HG03378 (cell line): Measurements from ENCODE around the gene ACAP2.
A peak's percentile ranks its signal among the peaks of the same experiment; 100 is the strongest.
"Not testable (repeated sequence)": the region's sequence is repeated elsewhere in the genome, so short reads cannot be mapped to it uniquely, and the experiment has no call there.

ENCODE experiments used
- ATAC-seq: cut with Tn5 transposase; IDR thresholded peaks from one replicate; pipeline ENCODE4 v1.9.1; 2021; ENCODE audit warnings: mild to moderate bottlenecking, moderate library complexity; ENCODE audit not compliant: unreplicated experiment

The ACAP2 gene

DNA sequence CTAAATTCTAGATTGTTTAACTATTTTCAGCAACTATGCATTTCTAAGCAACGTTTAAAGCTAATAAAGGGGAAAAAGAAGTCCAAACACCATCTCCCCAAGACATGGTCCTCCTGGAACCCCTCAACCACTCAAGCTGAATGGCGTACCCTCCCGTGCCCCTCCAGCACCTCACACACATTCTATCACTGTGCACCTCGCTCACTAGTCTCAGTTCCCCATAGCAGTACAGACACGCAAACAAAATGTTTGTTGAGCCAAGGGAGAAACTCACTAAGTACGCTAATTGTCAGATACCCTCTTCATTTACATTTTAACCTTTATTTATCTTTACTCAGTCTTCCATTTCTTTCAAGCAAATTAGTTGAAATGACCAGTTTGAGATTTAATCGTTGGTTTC, 48.8 kb downstream of the ACAP2 start:
- ATAC-seq, result peak; percentile 62

DNA sequence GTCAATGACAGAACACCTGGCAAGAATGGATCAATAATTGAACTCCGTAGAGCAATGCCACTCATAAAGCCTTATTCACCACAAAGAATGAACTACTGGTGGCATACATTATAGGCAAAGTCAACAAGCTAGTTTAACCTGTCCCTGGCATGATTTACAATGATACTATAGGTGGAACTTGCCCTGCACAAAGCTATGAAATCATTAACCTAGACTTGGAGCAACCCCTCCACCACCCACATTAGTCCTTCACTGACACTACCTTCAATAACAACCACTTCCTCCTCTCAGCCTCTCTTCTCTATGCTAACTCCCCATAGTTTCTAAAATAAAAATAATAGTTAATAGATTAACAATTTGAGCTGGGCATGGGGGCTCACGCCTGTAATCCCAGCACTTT, 54.4 kb downstream of the ACAP2 start:
- ATAC-seq, result no peak

DNA sequence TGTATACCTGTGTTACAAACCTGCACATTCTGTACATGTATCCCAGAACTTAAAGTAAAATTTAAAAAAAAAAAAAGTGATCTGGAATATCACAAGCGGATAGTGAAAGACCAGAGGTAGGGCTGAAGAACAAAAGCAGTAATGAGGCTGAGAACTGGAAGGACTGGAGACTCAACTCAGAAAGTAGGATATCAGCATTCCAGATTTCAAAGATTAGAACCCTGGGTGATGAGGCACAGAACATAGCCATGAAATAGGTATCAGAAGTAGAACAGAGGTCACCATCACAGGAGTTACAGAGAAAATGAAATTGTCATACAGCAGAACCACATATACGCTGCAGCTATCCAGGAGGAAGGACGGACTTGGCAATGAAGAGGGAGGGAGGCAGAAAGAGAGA, 56.1 kb downstream of the ACAP2 start:
- no peak for ATAC-seq

GRCh38 chr3:195385526-195385925, 57.3 kb downstream of the ACAP2 start:
- ATAC-seq, result no peak

DNA sequence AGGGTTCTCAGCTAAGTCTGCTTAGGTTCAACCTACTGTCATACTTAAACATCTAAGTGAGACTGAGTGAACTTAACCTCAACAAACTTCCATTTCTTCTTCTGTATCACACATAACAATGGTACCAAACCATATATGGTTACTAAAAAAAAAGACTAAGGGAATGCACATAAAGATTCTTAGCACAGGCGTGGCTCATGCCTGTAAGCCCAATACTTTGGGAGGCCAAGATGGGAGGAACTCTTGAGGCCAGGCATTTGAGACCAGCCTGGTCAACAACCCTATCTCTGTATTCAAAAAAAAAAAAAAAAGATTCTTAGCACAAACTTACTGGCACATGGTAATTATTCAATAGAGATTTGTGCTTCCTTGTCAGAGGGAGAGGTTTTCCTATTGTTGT, 57.9 kb downstream of the ACAP2 start:
- ATAC-seq, result no peak

GRCh38 chr3:195372220-195372619, 70.6 kb downstream of the ACAP2 start:
- no peak for ATAC-seq

DNA sequence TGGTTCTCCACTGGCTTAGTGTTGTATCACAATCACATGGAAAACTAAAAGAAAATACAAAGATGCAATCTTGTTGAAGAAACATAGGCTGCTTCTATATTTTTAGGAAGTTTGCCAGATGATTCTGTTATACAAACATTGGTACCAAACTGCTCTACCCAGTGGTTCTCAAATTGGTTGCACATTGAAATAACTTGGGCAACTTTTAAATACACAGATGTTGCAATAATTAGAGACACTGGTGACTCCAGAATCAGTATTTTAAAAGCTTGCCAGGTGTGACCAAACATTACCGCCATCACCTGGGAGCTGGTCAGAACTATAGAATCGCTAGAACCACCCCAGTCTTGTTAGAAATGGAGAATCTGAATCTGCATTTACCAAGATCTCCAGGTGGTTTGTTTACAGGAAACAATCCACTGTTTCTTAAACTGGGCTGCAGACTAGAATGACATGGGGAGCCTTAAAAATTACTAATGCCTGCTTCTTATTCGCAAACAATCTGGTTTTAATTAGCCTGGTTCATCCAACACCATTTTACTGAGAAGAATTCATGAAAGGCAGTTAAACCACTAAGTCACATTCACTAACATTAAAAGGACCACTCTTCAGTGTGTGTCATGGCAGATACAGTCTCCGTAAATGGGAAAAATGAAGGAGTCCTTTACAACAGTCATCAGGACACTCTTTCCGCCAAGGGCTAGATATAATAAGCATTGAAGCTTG, 76.5 kb downstream of the ACAP2 start:
- ATAC-seq, result no peak

DNA sequence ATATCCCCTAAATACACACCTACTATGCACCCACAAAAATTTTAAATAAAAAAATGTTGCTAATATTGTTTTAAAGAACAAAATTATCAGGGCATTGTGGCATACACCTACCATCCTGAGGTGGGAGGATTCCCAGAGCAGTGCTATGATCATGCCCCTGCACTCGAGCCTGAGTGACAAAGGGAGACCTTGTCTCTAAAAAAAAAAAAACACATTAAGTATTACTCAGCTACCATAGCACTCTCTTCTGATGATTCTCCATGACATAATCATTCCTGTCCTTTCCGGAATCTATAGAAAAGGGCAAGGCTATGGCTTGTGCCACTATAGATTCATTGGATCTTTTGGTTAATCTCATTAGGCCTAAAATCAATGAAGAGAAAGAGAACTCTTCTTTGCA, 77.4 kb downstream of the ACAP2 start:
- no peak for ATAC-seq

- ATAC-seq, result not testable (repeated sequence)
Measured at GRCh38 chr3:195357797-195358196, 85.0 kb downstream of the ACAP2 start.

GRCh38 chr3:195356151-195357086, 86.4 kb downstream of the ACAP2 start:
- ATAC-seq, result no peak

- ATAC-seq, result not testable (repeated sequence)
Measured at GRCh38 chr3:195354009-195354408, 88.8 kb downstream of the ACAP2 start.

DNA sequence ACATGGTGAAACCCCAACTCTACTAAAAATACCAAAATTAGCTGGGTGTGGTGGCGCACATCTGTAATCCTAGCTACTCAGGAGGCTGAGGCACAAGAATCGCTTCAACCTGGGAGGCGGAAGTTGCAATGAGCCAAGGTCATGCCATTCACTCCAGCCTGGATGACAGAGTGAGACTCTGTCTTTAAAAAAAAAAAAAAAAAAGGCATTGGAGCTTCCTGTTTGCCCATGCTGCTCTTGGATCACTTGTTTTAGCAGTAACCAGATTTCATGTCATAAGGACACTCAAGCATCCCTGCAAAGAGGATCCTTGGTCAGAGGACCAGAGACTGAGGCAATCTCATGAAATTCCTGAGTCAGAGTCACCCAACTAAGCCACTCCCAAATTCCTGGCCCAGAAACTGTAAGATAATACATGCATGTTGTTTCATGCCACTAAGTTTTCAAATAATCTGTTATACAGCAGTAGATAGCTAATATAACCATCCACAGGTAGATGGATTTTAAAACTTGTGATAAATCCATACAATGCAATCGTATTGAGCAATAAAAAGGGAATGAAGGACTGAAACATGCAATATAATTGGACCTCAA, 89.8 kb downstream of the ACAP2 start:
- no peak for ATAC-seq

DNA sequence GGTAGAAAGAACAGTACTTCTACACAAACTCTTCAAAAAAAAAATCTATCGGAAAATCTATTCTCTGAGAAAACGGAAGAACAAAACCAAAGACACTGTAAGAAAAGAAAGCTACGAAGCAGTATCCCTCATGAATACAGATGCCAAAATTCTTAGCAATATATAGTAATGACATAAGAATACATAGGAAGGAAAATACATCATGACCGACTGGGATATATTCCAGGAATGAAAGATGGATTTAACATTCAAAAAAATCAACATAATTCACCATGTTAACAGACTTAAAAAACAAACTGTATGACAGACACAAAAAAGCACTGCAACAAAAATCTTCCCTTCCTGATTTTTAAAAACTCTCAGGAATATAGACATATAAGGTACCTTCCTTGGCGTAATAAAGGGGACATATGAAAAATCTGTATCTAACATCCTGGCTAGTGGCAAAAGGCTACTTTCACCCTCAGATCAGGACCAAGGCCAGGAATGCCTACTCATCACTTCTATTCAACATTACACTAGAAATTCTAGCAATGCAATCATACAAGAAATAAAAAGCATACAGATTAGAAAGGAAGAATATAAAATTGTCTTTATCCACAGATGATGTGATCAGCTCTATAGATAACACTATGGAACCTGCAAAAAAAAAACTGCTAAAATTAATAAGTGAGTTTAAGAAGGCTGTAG, 94.2 kb downstream of the ACAP2 start:
- no peak for ATAC-seq

GRCh38 chr3:195337747-195338146, 105.1 kb downstream of the ACAP2 start:
- ATAC-seq, result no peak

- ATAC-seq, result no peak
Measured at GRCh38 chr3:195334967-195335366, 107.9 kb downstream of the ACAP2 start.

DNA sequence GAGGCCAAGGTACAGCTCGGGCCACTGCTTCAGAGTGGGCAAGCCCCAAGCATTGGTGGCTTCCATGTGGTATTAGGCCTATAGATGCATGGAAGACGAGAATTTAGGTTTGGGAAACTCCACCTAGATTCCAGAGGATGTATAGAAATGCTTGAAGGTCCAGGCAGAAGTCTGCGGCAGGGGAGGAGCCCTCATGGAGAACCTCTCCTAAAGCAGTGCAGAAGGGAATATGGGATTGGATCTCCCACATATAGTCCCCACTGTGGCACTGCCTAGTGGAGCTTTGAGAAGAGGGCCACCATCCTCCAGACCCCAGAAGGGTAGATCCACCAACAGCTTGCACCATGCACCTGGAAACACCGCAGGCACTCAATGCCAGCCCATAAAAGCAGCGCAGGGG, 123.8 kb downstream of the ACAP2 start:
- ATAC-seq, result no peak

DNA sequence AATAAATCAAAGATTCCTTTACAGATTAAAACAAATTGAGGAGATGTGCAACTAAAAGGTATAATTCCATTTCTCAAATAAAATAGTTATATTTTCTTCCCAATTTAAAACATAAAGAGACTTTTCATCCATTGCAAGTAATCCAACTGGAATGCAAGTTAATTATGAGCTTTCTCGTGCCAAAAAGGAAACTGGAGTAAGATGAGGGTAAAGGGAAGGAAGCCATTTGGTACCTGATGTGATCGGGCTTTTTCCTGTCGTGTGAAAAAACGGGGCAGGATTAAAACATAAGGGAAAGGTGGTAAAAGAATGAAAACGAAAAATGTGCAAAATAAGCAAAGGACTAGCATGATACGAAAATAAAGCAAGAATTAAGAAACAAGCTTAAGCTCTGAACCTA, 130.1 kb downstream of the ACAP2 start:
- no peak for ATAC-seq

GRCh38 chr3:195307711-195308110, 135.1 kb downstream of the ACAP2 start:
- no peak for ATAC-seq

DNA sequence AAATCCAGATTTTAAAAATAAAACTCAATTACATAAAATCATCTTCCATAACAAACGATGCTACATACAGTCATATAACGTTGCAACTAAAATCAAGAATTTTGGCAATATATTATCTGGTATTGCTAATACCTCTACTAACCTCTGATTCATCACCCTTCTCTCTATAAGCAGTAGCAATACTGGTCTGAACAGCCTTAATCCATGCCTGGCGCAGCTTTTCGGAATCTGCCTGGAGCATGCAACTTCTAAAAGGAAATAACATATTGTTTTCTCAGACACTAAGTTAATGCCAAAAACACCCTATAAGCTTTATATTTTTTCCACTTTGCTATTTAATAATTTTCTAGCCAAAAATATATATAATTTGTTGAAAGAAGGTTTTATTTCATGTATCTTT, 136.5 kb downstream of the ACAP2 start:
- no peak for ATAC-seq

DNA sequence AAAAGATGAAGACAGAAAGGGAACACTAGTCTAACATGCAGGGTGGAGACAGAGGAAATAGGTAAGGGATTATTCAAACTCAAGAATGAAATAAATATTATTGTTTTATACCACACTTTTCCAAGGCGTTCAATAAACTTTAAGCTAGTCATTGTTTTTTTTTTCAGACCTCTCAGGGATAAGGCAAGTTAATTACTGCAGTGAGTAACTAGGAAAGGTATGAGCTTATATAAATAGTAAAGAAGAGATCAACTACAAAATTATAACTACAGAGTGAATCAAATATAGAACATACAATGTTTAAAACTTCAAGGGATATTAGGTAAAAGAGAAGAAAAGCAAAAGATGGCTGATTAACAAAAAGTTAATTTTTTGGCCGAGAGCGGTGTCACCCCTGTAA, 140.4 kb downstream of the ACAP2 start:
- ATAC-seq, result no peak

- no peak for ATAC-seq
Measured at GRCh38 chr3:195297446-195297845, 145.4 kb downstream of the ACAP2 start.
